H9 (cell line): Measurements from ENCODE around the gene SLC2A11. TPM values are rescaled to one million over a fixed set of nuclear protein-coding genes. Genes with fewer than 3 reads are reported as not detected.

Source experiments
- DNase-seq: peaks from one replicate; pipeline ENCODE4 v3.0.0-alpha.2; 2017
- H2AFZ ChIP-seq: one replicate; pipeline ENCODE4 v1.6.1; 2013; ENCODE audit warnings: mild to moderate bottlenecking, low read length, control low read depth, moderate library complexity
- H2AK5ac ChIP-seq: 2 replicates; pipeline ENCODE4 v1.6.1; 2013; ENCODE audit warnings: low read length, control low read depth, mixed read lengths; ENCODE audit not compliant: insufficient read length
- H2BK120ac ChIP-seq: one replicate; pipeline ENCODE4 v1.6.1; 2013; ENCODE audit warnings: low read depth, mild to moderate bottlenecking, low read length, control low read depth, inconsistent platforms; ENCODE audit not compliant: poor library complexity, severe bottlenecking
- H2BK12ac ChIP-seq: 2 replicates; pipeline ENCODE4 v1.6.1; 2013; ENCODE audit warnings: low read length, control low read depth, mixed read lengths, low read depth; ENCODE audit not compliant: insufficient read length
- H2BK15ac ChIP-seq: 2 replicates; pipeline ENCODE4 v1.6.1; 2013; ENCODE audit warnings: low read depth, low read length, control low read depth
- H2BK20ac ChIP-seq: one replicate; pipeline ENCODE4 v1.6.1; 2013; ENCODE audit warnings: low read depth, mild to moderate bottlenecking, low read length, control low read depth, inconsistent platforms; ENCODE audit not compliant: poor library complexity, severe bottlenecking
- H2BK5ac ChIP-seq: 2 replicates; pipeline ENCODE4 v1.6.1; 2013; ENCODE audit warnings: low read length, control low read depth, mixed read lengths; ENCODE audit not compliant: insufficient read length
- H3K14ac ChIP-seq: 2 replicates; pipeline ENCODE4 v1.6.1; 2013; ENCODE audit warnings: low read length, control low read depth; ENCODE audit not compliant: insufficient read depth
- H3K18ac ChIP-seq: 2 replicates; pipeline ENCODE4 v1.6.1; 2013; ENCODE audit warnings: low read depth, mild to moderate bottlenecking, mixed read lengths, low read length, control low read depth; ENCODE audit not compliant: insufficient read length
- H3K23ac ChIP-seq: 2 replicates; pipeline ENCODE4 v1.6.1; 2013; ENCODE audit warnings: low read length, control low read depth, mixed read lengths, low read depth; ENCODE audit not compliant: insufficient read length
- H3K23me2 ChIP-seq: 2 replicates; pipeline ENCODE4 v1.6.1; 2013; ENCODE audit warnings: low read depth, mild to moderate bottlenecking, mixed read lengths, low read length, control low read depth; ENCODE audit not compliant: insufficient read length, poor library complexity, severe bottlenecking
- H3K27ac ChIP-seq: 2 replicates; pipeline ENCODE4 v1.5.1; 2013; ENCODE audit warnings: low read length, control low read depth, mixed read lengths, low read depth; ENCODE audit not compliant: insufficient read length
- H3K27me3 ChIP-seq: 2 replicates; pipeline ENCODE4 v1.6.1; 2013; ENCODE audit warnings: low read length, control low read depth, inconsistent platforms; ENCODE audit not compliant: insufficient read depth
- H3K4ac ChIP-seq: 2 replicates; pipeline ENCODE4 v1.6.1; 2013; ENCODE audit warnings: low read depth, mild to moderate bottlenecking, control low read depth, inconsistent platforms, low read length, moderate library complexity
- H3K4me1 ChIP-seq: 2 replicates; pipeline ENCODE4 v1.6.1; 2013; ENCODE audit warnings: low read length, control low read depth, inconsistent platforms; ENCODE audit not compliant: insufficient read depth
- H3K4me2 ChIP-seq: 2 replicates; pipeline ENCODE4 v1.6.1; 2013; ENCODE audit warnings: low read length, control low read depth, mixed read lengths; ENCODE audit not compliant: insufficient read length, insufficient read depth
- H3K56ac ChIP-seq: 2 replicates; pipeline ENCODE4 v1.6.1; 2013; ENCODE audit warnings: low read depth, mild to moderate bottlenecking, mixed read lengths, low read length, control low read depth; ENCODE audit not compliant: insufficient read length
- H3K79me1 ChIP-seq: 2 replicates; pipeline ENCODE4 v1.6.1; 2013; ENCODE audit warnings: low read depth, mild to moderate bottlenecking, moderate library complexity, low read length, control low read depth, inconsistent platforms; ENCODE audit not compliant: insufficient read depth, poor library complexity, severe bottlenecking
- H3K79me2 ChIP-seq: 2 replicates; pipeline ENCODE4 v1.6.1; 2013; ENCODE audit warnings: low read length, control low read depth, inconsistent platforms; ENCODE audit not compliant: insufficient read depth
- H3K9ac ChIP-seq: 2 replicates; pipeline ENCODE4 v1.6.1; 2013; ENCODE audit warnings: low read length, control low read depth, mixed read lengths; ENCODE audit not compliant: insufficient read length; ENCODE audit errors: extremely low read depth
- H3K9me3 ChIP-seq: one replicate; pipeline ENCODE4 v1.6.1; 2013; ENCODE audit warnings: low read depth, low read length, inconsistent platforms; ENCODE audit not compliant: control insufficient read depth
- H3T11ph ChIP-seq: one replicate; pipeline ENCODE4 v1.6.1; 2013; ENCODE audit warnings: mild to moderate bottlenecking, low read length, control low read depth, inconsistent platforms
- H4K20me1 ChIP-seq: one replicate; pipeline ENCODE4 v1.6.1; 2013; ENCODE audit not compliant: control insufficient read depth, insufficient read length, insufficient read depth
- H4K5ac ChIP-seq: 2 replicates; pipeline ENCODE4 v1.6.1; 2013; ENCODE audit warnings: low read depth, mild to moderate bottlenecking, mixed read lengths, low read length, control low read depth; ENCODE audit not compliant: insufficient read length
- H4K8ac ChIP-seq: replicated peaks from 2 replicates; pipeline ENCODE4 v1.6.1; 2013; ENCODE audit warnings: low read length, control low read depth, mixed read lengths, low read depth; ENCODE audit not compliant: insufficient read length
- H4K91ac ChIP-seq: 2 replicates; pipeline ENCODE4 v1.6.1; 2013; ENCODE audit warnings: low read depth, mild to moderate bottlenecking, moderate library complexity, mixed read lengths, low read length, control low read depth; ENCODE audit not compliant: insufficient read length
- H3K27ac Mint-ChIP-seq, 3 experiments: 2 replicates in 2 of 3; 3 replicates in 1 of 3; pipeline ENCODE4 v1.8.0; 2020 to 2021; ENCODE audit warnings: mixed read lengths in 3 of 3, mild to moderate bottlenecking in 1 of 3, moderate library complexity in 1 of 3
- H3K27me3 Mint-ChIP-seq: 2 replicates; pipeline ENCODE4 v1.8.0; 2021; ENCODE audit warnings: low read depth, mild to moderate bottlenecking, moderate library complexity, mixed read lengths
- H3K36me3 Mint-ChIP-seq, 3 experiments: 2 replicates in 2 of 3; 3 replicates in 1 of 3; pipeline ENCODE4 v1.8.0; 2020 to 2021; ENCODE audit warnings: low read depth in 3 of 3, mixed read lengths in 3 of 3; ENCODE audit not compliant: insufficient read depth in 1 of 3
- H3K4me1 Mint-ChIP-seq, 2 experiments: 2 replicates each; pipeline ENCODE4 v1.8.0; 2020; ENCODE audit warnings: mixed read lengths in 2 of 2
- H3K4me3 Mint-ChIP-seq, 2 experiments: 2 replicates in 1 of 2; 3 replicates in 1 of 2; pipeline ENCODE4 v1.8.0; 2020 to 2021; ENCODE audit warnings: mild to moderate bottlenecking in 2 of 2, mixed read lengths in 2 of 2, moderate library complexity in 1 of 2
- H3K9me3 Mint-ChIP-seq, 2 experiments: 2 replicates in 1 of 2; 3 replicates in 1 of 2; pipeline ENCODE4 v1.8.0; 2020; ENCODE audit warnings: mild to moderate bottlenecking in 2 of 2, mixed read lengths in 2 of 2, moderate library complexity in 1 of 2
- CTCF ChIP-seq: fragments of 200-600 bp; sonication (generic); conservative IDR thresholded peaks from 3 replicates; pipeline ENCODE4 v1.8.0; 2021; ENCODE audit warnings: antibody characterized with exemption, mild to moderate bottlenecking
- WGBS: extraction: QIAGEN DNeasy Blood & Tissue Kit; methylation state at CpG from one replicate; pipeline ENCODE4 v1.1.7; 2013; ENCODE audit warnings: missing lambda C conversion rate, low lambda C conversion rate, mixed read lengths; ENCODE audit not compliant: insufficient read length; ENCODE audit errors: extremely low coverage; 5-methylcytosine and 5-hydroxymethylcytosine counted together
- total RNA-seq: library from RNA; stranded (reverse); gene quantifications from 2 replicates; pipeline ENCODE4 v1.2.1, GENCODE V29; 2021

SLC2A11 gene
- total RNA-seq, 1 experiment from 2014 or later, result 15.0 TPM

- Histone ChIP-seq H3K27ac (no peak overlapping the region), H3K79me1 (no peaks in the 10 kb centered on the region), H3K9me3 (no peaks in the 10 kb centered on the region), H4K5ac (no peak overlapping the region), H3K18ac (no peak overlapping the region), H3T11ph (no peak overlapping the region), H2AK5ac (no peak overlapping the region), H3K23ac (no peak overlapping the region), H3K79me2 (no peaks in the 10 kb centered on the region), H2BK20ac (no peak overlapping the region), H3K14ac (no peak overlapping the region), H2BK15ac (no peak overlapping the region), H2BK12ac (no peak overlapping the region), H3K23me2 (no peaks in the 10 kb centered on the region), H2BK5ac (no peak overlapping the region), H3K56ac (no peak overlapping the region), H4K91ac (no peak overlapping the region), H4K8ac (no peak overlapping the region), H3K4me1 (no peaks in the 10 kb centered on the region), H3K9ac (no peak overlapping the region), H2AFZ (no peak overlapping the region), H3K4ac (no peak overlapping the region), H4K20me1 (no peaks in the 10 kb centered on the region), H2BK120ac (no peak overlapping the region), H3K4me2 (no peak overlapping the region), H3K27me3 (no peaks in the 10 kb centered on the region)
- no peak for DNase-seq
- Mint-ChIP-seq H3K4me3 (no peak overlapping the region), H3K27ac (no peak overlapping the region), H3K27me3 (no peaks in the 10 kb centered on the region), H3K36me3 (peaks cover 53 to 96% (median 96%) of the 10 kb centered on the region in 3 experiments), H3K4me1 (peaks cover 5 to 10% of the 10 kb centered on the region in 2 experiments; a peak in 3 of 4 replicates), H3K9me3 (no peaks in the 10 kb centered on the region)
- no peak for TF ChIP-seq CTCF
- no CpG with 5 or more reads among the region's 2 CpGs for WGBS
Measured at GRCh38 chr22:23818541-23818940, 39.1 kb upstream of the SLC2A11 start.
